Mesothelial cell of epicardium (in vitro differentiated cells): ENCODE measurements around the gene CD38. TPM values are rescaled to one million over a fixed set of nuclear protein-coding genes. Genes with fewer than 3 reads are reported as not detected.
"Not testable (repeated sequence)": the region's sequence is repeated elsewhere in the genome, so short reads cannot be mapped to it uniquely, and the experiment has no call there.

Source experiments
- DNase-seq, 2 experiments: peaks; one replicate each; pipeline ENCODE4 v3.0.0; 2021; ENCODE audit warnings: low spot score in 2 of 2; ENCODE audit not compliant: unreplicated experiment in 2 of 2
- H3K27ac Mint-ChIP-seq: 2 replicates; pipeline ENCODE4 v1.8.0; 2021; ENCODE audit warnings: mixed read lengths
- H3K27me3 Mint-ChIP-seq: 2 replicates; pipeline ENCODE4 v1.8.0; 2021; ENCODE audit warnings: low read depth, mixed read lengths
- H3K36me3 Mint-ChIP-seq: 2 replicates; pipeline ENCODE4 v1.8.0; 2021; ENCODE audit warnings: mixed read lengths
- H3K4me1 Mint-ChIP-seq: 2 replicates; pipeline ENCODE4 v1.8.0; 2021; ENCODE audit warnings: mixed read lengths
- H3K4me3 Mint-ChIP-seq: 2 replicates; pipeline ENCODE4 v1.8.0; 2021; ENCODE audit warnings: mild to moderate bottlenecking, moderate library complexity, mixed read lengths
- H3K9me3 Mint-ChIP-seq: 2 replicates; pipeline ENCODE4 v1.8.0; 2021; ENCODE audit warnings: mixed read lengths
- CTCF ChIP-seq: fragments of 200-600 bp; sonication (generic); IDR thresholded peaks from one replicate; pipeline ENCODE4 v1.5.0; 2021; ENCODE audit warnings: antibody characterized with exemption; ENCODE audit not compliant: unreplicated experiment
- total RNA-seq: library from RNA; stranded (reverse); gene quantifications from 3 replicates; pipeline ENCODE4 v1.2.1, GENCODE V29; 2021

Gene CD38
- total RNA-seq, 1 donor from 2014 or later = 0.20 TPM

DNA sequence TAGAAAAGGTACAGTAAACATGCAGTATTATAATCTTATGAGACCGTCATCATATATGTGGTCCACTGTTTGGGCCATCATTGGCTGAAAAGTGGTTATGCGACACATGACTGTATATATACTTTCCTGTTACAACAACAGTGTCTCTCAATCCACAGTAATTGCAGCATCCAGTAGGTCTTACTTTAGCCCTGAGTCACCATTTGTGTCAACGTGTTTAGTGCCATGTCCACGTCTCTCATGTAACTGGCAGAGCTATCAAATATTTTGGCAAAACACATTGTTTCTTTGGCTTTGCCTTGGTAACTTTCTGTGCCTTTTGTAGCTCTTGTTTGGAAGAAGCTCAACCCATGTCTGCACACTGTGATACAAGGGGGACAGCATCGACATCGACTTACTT is 73.8 kb downstream of the CD38 start:
- Mint-ChIP-seq H3K27me3 (peaks cover 2% of the 10 kb centered on the region), H3K4me1 (peaks cover 3% of the 10 kb centered on the region)
- no peak for TF ChIP-seq CTCF

DNA sequence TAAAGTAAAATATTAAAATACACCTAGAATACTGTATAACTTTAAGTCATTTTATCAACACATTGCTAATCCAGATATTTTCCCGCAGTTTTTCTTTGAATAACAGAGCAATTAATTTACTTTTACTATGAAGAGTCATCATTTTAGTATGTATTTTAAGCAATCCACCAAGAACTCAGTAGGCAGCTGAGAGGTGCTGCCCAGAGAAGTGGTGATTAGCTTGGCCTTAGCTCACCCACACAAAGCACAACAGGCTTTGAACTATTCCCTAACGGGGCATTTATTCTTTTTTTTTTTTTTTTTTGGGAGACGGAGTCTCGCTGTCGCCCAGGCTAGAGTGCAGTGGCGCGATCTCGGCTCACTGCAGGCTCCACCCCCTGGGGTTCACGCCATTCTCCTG is 74.4 kb downstream of the CD38 start:
- no peak overlapping the region for H3K4me3 Mint-ChIP-seq
- no peak for TF ChIP-seq CTCF
- H3K27me3 Mint-ChIP-seq = peaks cover 2% of the 10 kb centered on the region
- no peaks in the 10 kb centered on the region for H3K36me3 Mint-ChIP-seq
- peaks cover 5% of the 10 kb centered on the region for H3K9me3 Mint-ChIP-seq
- no peak for DNase-seq
- peaks cover 3% of the 10 kb centered on the region for H3K4me1 Mint-ChIP-seq
- H3K27ac Mint-ChIP-seq = no peak overlapping the region

More for the DNA sequence above, 73.8 kb downstream of the CD38 start:
- no peak for DNase-seq
- H3K4me3 Mint-ChIP-seq = no peak overlapping the region
- H3K9me3 Mint-ChIP-seq = peaks cover 5% of the 10 kb centered on the region
- no peaks in the 10 kb centered on the region for H3K36me3 Mint-ChIP-seq
- H3K27ac Mint-ChIP-seq = no peak overlapping the region

GRCh38 chr4:15853345-15853744 is 75.2 kb downstream of the CD38 start:
- H3K4me1 Mint-ChIP-seq = peaks cover 3% of the 10 kb centered on the region
- no peak overlapping the region for H3K27ac Mint-ChIP-seq
- no peak overlapping the region for H3K4me3 Mint-ChIP-seq
- peaks cover 2% of the 10 kb centered on the region for H3K27me3 Mint-ChIP-seq
- H3K36me3 Mint-ChIP-seq = no peaks in the 10 kb centered on the region
- no peak for DNase-seq
- no peaks in the 10 kb centered on the region for H3K9me3 Mint-ChIP-seq
- no peak for TF ChIP-seq CTCF

- Mint-ChIP-seq H3K27me3 (peaks cover 2% of the 10 kb centered on the region), H3K9me3 (no peaks in the 10 kb centered on the region), H3K4me3 (no peak overlapping the region), H3K27ac (no peak overlapping the region), H3K36me3 (no peaks in the 10 kb centered on the region), H3K4me1 (peaks cover 3% of the 10 kb centered on the region)
- DNase-seq = no peak
- TF ChIP-seq CTCF = no peak
Measured at GRCh38 chr4:15855804-15856475, 77.8 kb downstream of the CD38 start.

DNA sequence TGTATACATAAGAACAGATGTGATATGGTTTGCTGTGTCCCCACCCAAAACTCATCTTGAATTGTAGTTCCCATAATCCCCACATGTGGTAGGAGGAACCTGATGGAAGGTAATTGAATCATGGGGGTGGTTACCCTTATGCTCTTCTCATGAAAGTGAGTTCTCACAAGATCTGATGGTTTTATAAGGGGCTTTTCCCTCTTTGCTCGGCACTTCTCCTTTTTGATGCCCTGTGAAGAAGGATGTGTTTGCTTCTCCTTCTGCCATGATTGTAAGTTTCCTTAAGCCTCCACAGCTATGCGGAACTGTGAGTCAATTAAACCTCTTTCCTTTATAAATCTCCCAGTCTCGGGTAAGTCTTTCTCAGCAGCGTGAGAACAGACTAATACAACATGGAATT is 83.1 kb downstream of the CD38 start:
- DNase-seq, H3K4me3 Mint-ChIP-seq, H3K36me3 Mint-ChIP-seq, H3K27ac Mint-ChIP-seq, H3K4me1 Mint-ChIP-seq, H3K9me3 Mint-ChIP-seq, H3K27me3 Mint-ChIP-seq: not testable (repeated sequence)

DNA sequence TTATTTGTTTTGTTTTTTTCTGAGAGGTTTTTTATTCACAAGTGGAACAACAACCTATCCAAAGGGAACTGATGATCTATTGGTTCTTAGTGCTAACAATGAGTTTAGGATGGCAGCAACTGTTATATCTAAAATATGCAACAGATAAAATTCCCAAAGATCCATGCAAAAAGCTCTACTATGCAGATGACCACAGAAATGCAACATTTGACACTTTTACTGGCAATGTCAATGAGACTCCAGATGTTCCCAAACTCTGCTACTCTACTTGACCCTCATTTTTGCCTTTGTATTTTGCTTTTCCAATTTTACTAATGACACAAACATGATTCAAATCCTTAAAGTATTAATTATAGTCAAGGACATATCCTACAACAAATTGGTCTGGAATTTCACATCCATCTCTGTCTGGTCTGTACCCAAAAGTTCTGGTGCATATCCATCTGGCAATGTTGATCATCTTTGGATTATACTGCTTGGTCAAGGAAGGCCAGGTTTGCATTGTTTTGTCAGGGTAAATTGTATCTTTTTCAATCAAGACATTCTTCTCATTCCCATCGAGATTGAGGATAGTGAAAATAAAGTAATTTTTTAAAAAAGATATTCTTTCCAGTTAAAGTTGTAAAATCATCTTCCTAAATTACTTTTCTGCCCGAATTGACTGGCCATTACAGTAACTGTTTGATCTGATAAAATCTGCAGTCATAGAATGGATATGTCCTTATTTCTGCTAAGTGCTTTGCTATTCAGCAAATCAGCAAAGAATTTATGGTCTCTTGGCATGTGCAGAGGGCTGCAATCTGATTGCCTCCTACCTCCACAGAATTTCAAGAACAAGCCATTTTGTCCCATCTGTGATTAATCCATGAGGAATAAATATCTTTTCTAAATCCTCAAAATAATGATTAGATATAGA is 86.8 kb downstream of the CD38 start:
- TF ChIP-seq CTCF = no peak
- Mint-ChIP-seq H3K27me3 (no peaks in the 10 kb centered on the region), H3K27ac (no peak overlapping the region), H3K9me3 (no peaks in the 10 kb centered on the region), H3K36me3 (no peaks in the 10 kb centered on the region), H3K4me3 (no peak overlapping the region), H3K4me1 (peaks cover 8% of the 10 kb centered on the region)
- no peak for DNase-seq
